ENCODE data around the gene PPP3CA. TPM values are rescaled to one million over a fixed set of nuclear protein-coding genes. Genes with fewer than 3 reads are reported as not detected.
"Not testable (repeated sequence)": the region's sequence is repeated elsewhere in the genome, so short reads cannot be mapped to it uniquely, and the experiment has no call there.

The PPP3CA gene
- total and polyA plus RNA-seq, 2 donors from 2014 or later = 6.9 to 31.5 TPM

- FAIRE-seq = no peak
- H3K4me3 ChIP-seq (ENCODE audit: low read length in 3 of 3) = no peak overlapping the region
- H3K4me1 ChIP-seq (ENCODE audit: control insufficient read depth in 2 of 3, insufficient read depth in 2 of 3, low read depth in 1 of 3, low read length in 3 of 3) = peaks cover 0 to 6% (median 0%) of the 10 kb centered on the region in 3 donors
- no peak for TF ChIP-seq CTCF (IDR thresholded peaks at IDR 0.05; ENCODE audit: borderline replicate concordance, extremely low read depth, insufficient read depth)
- intact Hi-C loops (cut with DNase I) = no loop called here
- H3K27ac ChIP-seq (ENCODE audit: low read depth in 2 of 2, low read length in 2 of 2) = no peak overlapping the region
- no peaks in the 10 kb centered on the region for H3K36me3 ChIP-seq (ENCODE audit: control insufficient read depth in 2 of 3, insufficient read depth in 3 of 3, low read length in 3 of 3)
- no peak for DNase-seq
- no peaks in the 10 kb centered on the region for H3K9me3 ChIP-seq (ENCODE audit: control insufficient read depth in 2 of 3, insufficient read depth in 1 of 3, low read length in 3 of 3)
- no peaks in the 10 kb centered on the region for H3K27me3 ChIP-seq (ENCODE audit: control insufficient read depth, insufficient read depth, low read length)
- H3K9ac ChIP-seq (ENCODE audit: low read length in 3 of 3) = no peak overlapping the region
Observed at GRCh38 chr4:101238706-101239105, 108.6 kb downstream of the PPP3CA start.

DNA sequence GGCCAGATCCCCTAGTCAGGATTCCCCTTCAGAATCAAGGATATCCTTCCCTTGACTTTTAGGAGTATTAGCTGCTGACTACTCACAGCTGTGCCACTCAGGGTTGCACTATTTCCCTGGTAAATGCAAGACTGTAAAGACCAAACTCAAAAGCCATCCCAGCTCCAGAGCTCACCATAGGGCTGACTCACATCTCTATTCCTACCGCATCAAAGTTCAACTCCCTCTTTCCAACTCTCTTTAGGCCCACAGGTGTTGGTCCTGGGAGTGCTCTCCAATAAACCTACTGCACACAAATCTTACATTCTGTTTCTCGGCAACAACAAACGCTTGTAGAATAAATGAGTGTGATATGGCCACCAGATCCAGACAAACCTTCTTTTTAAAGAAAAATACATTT, 109.6 kb downstream of the PPP3CA start:
- no peak overlapping the region for H3K27ac ChIP-seq (ENCODE audit: low read depth in 2 of 2, low read length in 2 of 2)
- no peaks in the 10 kb centered on the region for H3K36me3 ChIP-seq (ENCODE audit: control insufficient read depth in 2 of 3, insufficient read depth in 3 of 3, low read length in 3 of 3)
- H3K4me3 ChIP-seq (ENCODE audit: low read length in 3 of 3) = no peak overlapping the region
- intact Hi-C loops (cut with DNase I) = no loop called here
- FAIRE-seq (no peak), DNase-seq (no peak)
- TF ChIP-seq CTCF (IDR thresholded peaks at IDR 0.05; ENCODE audit: borderline replicate concordance, extremely low read depth, insufficient read depth) = no peak
- H3K9me3 ChIP-seq (ENCODE audit: control insufficient read depth in 2 of 3, insufficient read depth in 1 of 3, low read length in 3 of 3) = no peaks in the 10 kb centered on the region
- H3K27me3 ChIP-seq (ENCODE audit: control insufficient read depth, insufficient read depth, low read length) = no peaks in the 10 kb centered on the region
- H3K4me1 ChIP-seq (ENCODE audit: control insufficient read depth in 2 of 3, insufficient read depth in 2 of 3, low read depth in 1 of 3, low read length in 3 of 3) = peaks cover 0 to 6% (median 0%) of the 10 kb centered on the region in 3 donors
- H3K9ac ChIP-seq (ENCODE audit: low read length in 3 of 3) = no peak overlapping the region

GRCh38 chr4:101236097-101236496, 111.2 kb downstream of the PPP3CA start:
- Histone ChIP-seq H3K4me3 (ENCODE audit: low read length in 3 of 3) (no peak overlapping the region), H3K9me3 (ENCODE audit: control insufficient read depth in 2 of 3, insufficient read depth in 1 of 3, low read length in 3 of 3) (no peaks in the 10 kb centered on the region), H3K27ac (ENCODE audit: low read depth in 2 of 2, low read length in 2 of 2) (no peak overlapping the region), H3K27me3 (ENCODE audit: control insufficient read depth, insufficient read depth, low read length) (no peaks in the 10 kb centered on the region), H3K4me1 (ENCODE audit: control insufficient read depth in 2 of 3, insufficient read depth in 2 of 3, low read depth in 1 of 3, low read length in 3 of 3) (peaks cover 0 to 6% (median 0%) of the 10 kb centered on the region in 3 donors), H3K36me3 (ENCODE audit: control insufficient read depth in 2 of 3, insufficient read depth in 3 of 3, low read length in 3 of 3) (no peaks in the 10 kb centered on the region), H3K9ac (ENCODE audit: low read length in 3 of 3) (no peak overlapping the region)
- intact Hi-C loops (cut with DNase I) = no loop called here
- DNase-seq = no peak
- TF ChIP-seq CTCF (IDR thresholded peaks at IDR 0.05; ENCODE audit: borderline replicate concordance, extremely low read depth, insufficient read depth) = no peak
- FAIRE-seq = no peak

- H3K4me1 ChIP-seq (ENCODE audit: control insufficient read depth in 2 of 3, insufficient read depth in 2 of 3, low read depth in 1 of 3, low read length in 3 of 3); FAIRE-seq; H3K36me3 ChIP-seq (ENCODE audit: control insufficient read depth in 2 of 3, insufficient read depth in 3 of 3, low read length in 3 of 3); H3K27ac ChIP-seq (ENCODE audit: low read depth in 2 of 2, low read length in 2 of 2); DNase-seq; intact Hi-C loops (cut with DNase I); H3K4me3 ChIP-seq (ENCODE audit: low read length in 3 of 3); H3K9ac ChIP-seq (ENCODE audit: low read length in 3 of 3); H3K27me3 ChIP-seq (ENCODE audit: control insufficient read depth, insufficient read depth, low read length); H3K9me3 ChIP-seq (ENCODE audit: control insufficient read depth in 2 of 3, insufficient read depth in 1 of 3, low read length in 3 of 3): not testable (repeated sequence)
Observed at GRCh38 chr4:101234141-101234540, 113.2 kb downstream of the PPP3CA start.
